Stomach (tissue), 9 donors: ENCODE measurements around the gene LSM7. TPM values are rescaled to one million over a fixed set of nuclear protein-coding genes. Genes with fewer than 3 reads are reported as not detected.
A peak's percentile ranks its signal among the peaks of the same experiment; 100 is the strongest.

Experiments
- DNase-seq, 2 donors: peaks; one replicate each; pipeline versions ENCODE4 v3.0.0 to v3.0.0-alpha.2; 2013 to 2019
- H3K27ac ChIP-seq, 5 donors: fragments of 200-600 bp in 4 of 5; sonication (generic) in 4 of 5; one replicate each; pipeline ENCODE4 v1.5.1; 2013 to 2019; ENCODE audit warnings: mild to moderate bottlenecking in 1 of 5, moderate library complexity in 1 of 5
- H3K27me3 ChIP-seq, 3 donors: fragments of 200-600 bp; sonication (generic); one replicate each; pipeline ENCODE4 v1.5.1; 2017 to 2019; ENCODE audit warnings: mixed run types in 1 of 3
- H3K36me3 ChIP-seq, 4 donors: fragments of 200-600 bp; sonication (generic); 1 replicate in 3 of 4; 2 replicates in 1 of 4; pipeline ENCODE4 v1.5.1; 2016 to 2019
- H3K4me1 ChIP-seq, 4 donors: fragments of 200-600 bp; sonication (generic); one replicate each; pipeline ENCODE4 v1.5.1; 2016 to 2019
- H3K4me3 ChIP-seq, 4 donors: fragments of 200-600 bp; sonication (generic) in 3 of 4; one replicate each; pipeline ENCODE4 v1.5.1; 2016 to 2019; ENCODE audit warnings: mild to moderate bottlenecking in 1 of 4
- H3K9me3 ChIP-seq, 4 donors: fragments of 200-600 bp; sonication (generic); one replicate each; pipeline ENCODE4 v1.5.1; 2016 to 2019
- CTCF ChIP-seq, 7 experiments: fragments of 450-650 bp in 4 of 7; fragments of 200-600 bp in 3 of 7; sonication (generic) in 3 of 7; IDR thresholded peaks; one replicate each; pipeline ENCODE4 v1.5.1; 2016 to 2019; ENCODE audit warnings: antibody characterized with exemption in 7 of 7, control low read depth in 2 of 7, mild to moderate bottlenecking in 1 of 7
- EP300 ChIP-seq: sonication (generic); formaldehyde crosslinking; IDR thresholded peaks from one replicate; pipeline ENCODE4 v1.6.1; 2017; ENCODE audit warnings: antibody characterized with exemption
- POLR2A ChIP-seq, 4 donors: fragments of 450-650 bp; IDR thresholded peaks; one replicate each; pipeline ENCODE4 v1.6.1; 2016; ENCODE audit warnings: antibody characterized with exemption in 4 of 4, control low read depth in 2 of 4, mild to moderate bottlenecking in 1 of 4, moderate library complexity in 1 of 4
- POLR2AphosphoS5 ChIP-seq, 3 donors: sonication (generic); formaldehyde crosslinking; IDR thresholded peaks; one replicate each; pipeline ENCODE4 v1.6.1; 2016; ENCODE audit warnings: antibody characterized with exemption in 3 of 3
- WGBS, 5 donors: extraction: QIAGEN DNeasy Blood & Tissue Kit in 3 of 5; methylation state at CpG; one replicate each; pipeline versions ENCODE4 v1.1.5 to v1.1.7; 2013 to 2018; 5-methylcytosine and 5-hydroxymethylcytosine counted together
- intact Hi-C: fragments of 100-400 bp; cut with DNase I; formaldehyde crosslinking; loops from one replicate; pipeline ENCODE4 v1.15.1; 2023; ENCODE audit warnings: low total_unique reads
- polyA plus RNA-seq, 3 donors: library from polyadenylated mRNA; stranded (reverse); fragments of 200-250 nt; gene quantifications; one replicate each; pipeline ENCODE4 v1.2.3, GENCODE V29; 2013
- total RNA-seq, 5 donors: library from RNA; depleted of rRNA; stranded (reverse); fragments of >200 nt; gene quantifications; one replicate each; pipeline versions ENCODE4 v1.1.0 to v1.2.3, GENCODE V29; 2014 to 2016
- donor health status: healthy with polysubstance abuse.
- donor health status: Bipolar disorder and iron deficiency.
- donor health status: healthy.

Gene LSM7
- total and polyA plus RNA-seq, 8 donors: 9.8 to 332 (median 87.5) TPM

- Histone ChIP-seq H3K36me3 (peaks cover 0 to 3% (median under 1%) of the 10 kb centered on the region in 4 donors), H3K27me3 (peaks cover 0 to 27% (median 15%) of the 10 kb centered on the region in 3 donors), H3K9me3 (peaks cover 0 to 13% (median 8%) of the 10 kb centered on the region in 4 donors), H3K4me3 (no peak overlapping the region), H3K4me1 (peaks cover 0 to 5% (median 3%) of the 10 kb centered on the region in 4 donors), H3K27ac (no peak overlapping the region)
- 28 to 34% (median 33%) methylated on average over 19 to 22 of the region's 22 CpGs for WGBS, 5 donors
- TF ChIP-seq EP300: no peak
- TF ChIP-seq POLR2AphosphoS5 (IDR thresholded peaks at IDR 0.05): peak in 1 of 3 donors; percentile 51
- peak in 3 of 7 experiments; percentile 16 to 62 (median 46) for TF ChIP-seq CTCF (IDR thresholded peaks at IDR 0.05)
- peak; percentile 65 to 81 for DNase-seq
- intact Hi-C loops: no loop called here
These were observed 12.5 kb downstream of the LSM7 start for GRCh38 chr19:2315818-2316353.

DNA sequence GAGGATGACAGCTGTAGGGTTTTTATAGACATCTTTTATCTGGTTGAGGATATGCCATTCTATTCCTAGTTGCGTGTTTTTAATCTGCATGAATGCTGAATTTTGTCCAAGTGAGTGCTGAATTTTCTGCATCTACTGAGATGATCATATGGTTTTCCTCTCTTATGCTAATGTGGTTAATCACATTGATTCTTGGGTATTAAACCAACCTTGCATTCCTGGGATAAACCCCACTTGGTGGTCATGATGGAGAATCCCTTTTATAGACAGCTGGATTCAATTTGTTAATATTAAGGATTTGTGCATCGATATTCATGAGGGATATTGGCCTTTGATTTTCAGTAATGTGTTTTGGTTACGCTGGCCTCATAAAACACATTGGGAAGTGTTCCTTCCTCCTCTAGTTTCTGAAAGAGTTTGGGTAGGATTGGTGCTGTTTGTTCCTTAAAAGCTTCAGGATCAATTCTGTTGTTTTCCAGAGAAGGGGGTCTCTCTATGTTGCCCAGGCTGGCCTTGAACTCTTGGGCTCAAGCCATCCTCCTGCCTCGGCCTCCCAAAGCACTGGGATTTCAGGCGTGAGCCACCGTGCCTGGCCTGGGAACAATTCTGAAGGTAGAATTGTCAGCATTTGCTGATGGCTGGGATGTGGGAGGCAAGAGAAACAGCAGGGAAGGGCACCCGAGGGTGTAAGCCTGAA is 13.1 kb downstream of the LSM7 start:
- WGBS, 5 donors: 78 to 86% (median 82%) methylated on average over 7 of the region's 7 CpGs
- H3K27me3 ChIP-seq: peaks cover 0 to 34% (median 19%) of the 10 kb centered on the region in 3 donors
- intact Hi-C loops: no loop called here

DNA sequence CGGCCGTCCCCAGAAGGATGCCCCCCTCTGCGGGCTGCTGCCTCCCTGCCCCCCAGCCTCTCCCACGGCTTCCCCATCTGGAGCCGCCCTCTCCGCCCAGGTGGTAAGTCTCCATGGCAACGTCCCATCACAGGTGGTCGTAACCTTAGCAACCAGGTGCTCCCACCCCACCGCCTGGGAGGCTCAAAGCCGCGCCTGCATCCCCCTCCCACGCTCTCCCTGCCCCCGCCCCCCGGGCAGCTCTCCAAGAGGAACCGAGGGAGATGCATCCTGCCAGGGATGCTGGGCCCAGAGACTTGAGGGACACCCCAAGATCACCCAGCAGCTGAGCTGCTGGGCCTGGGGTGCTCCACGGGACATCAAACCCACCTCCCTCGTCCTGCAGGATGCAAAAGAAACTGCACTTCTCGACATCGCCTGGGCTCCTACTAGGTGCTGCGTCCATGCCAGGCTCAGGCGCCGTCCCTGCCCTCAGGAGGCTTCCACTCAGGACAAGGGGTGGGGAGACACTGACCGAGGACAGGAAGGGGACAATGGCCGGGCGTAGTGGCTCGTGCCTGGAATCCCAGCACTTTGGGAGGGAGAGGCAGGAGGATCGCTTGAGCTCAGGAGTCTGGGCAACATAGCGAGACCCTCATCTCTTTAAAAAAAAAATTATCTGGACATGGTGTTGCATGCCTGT is 15.4 kb downstream of the LSM7 start:
- H3K36me3 ChIP-seq: no peaks in the 10 kb centered on the region
- H3K9me3 ChIP-seq: peaks cover 0 to 13% (median 8%) of the 10 kb centered on the region in 4 donors
- TF ChIP-seq CTCF (IDR thresholded peaks at IDR 0.05): no peak
- TF ChIP-seq POLR2AphosphoS5 (IDR thresholded peaks at IDR 0.05): no peak
- TF ChIP-seq EP300: no peak
- no peak for TF ChIP-seq POLR2A (IDR thresholded peaks at IDR 0.05)
- H3K27me3 ChIP-seq: peaks cover 0 to 56% (median 39%) of the 10 kb centered on the region in 3 donors
- no peak overlapping the region for H3K27ac ChIP-seq
- H3K4me3 ChIP-seq: no peak overlapping the region
- intact Hi-C loops: no loop called here
- peaks cover 0 to 11% (median 5%) of the 10 kb centered on the region in 4 donors for H3K4me1 ChIP-seq
- WGBS, 5 donors: 37 to 81% (median 40%) methylated on average over 12 to 28 of the region's 28 CpGs
- DNase-seq: no peak

More for the DNA sequence above, 13.1 kb downstream of the LSM7 start:
- Histone ChIP-seq H3K4me1 (peaks cover 0 to 5% (median 3%) of the 10 kb centered on the region in 4 donors), H3K27ac (no peak overlapping the region), H3K4me3 (no peak overlapping the region), H3K9me3 (peaks cover 0 to 13% (median 8%) of the 10 kb centered on the region in 4 donors), H3K36me3 (no peaks in the 10 kb centered on the region)
- no peak for TF ChIP-seq CTCF (IDR thresholded peaks at IDR 0.05)
- no peak for TF ChIP-seq POLR2AphosphoS5 (IDR thresholded peaks at IDR 0.05)
- no peak for TF ChIP-seq POLR2A (IDR thresholded peaks at IDR 0.05)
- TF ChIP-seq EP300: no peak
- no peak for DNase-seq

- no peak for DNase-seq
- Histone ChIP-seq H3K27me3 (peaks cover 7 to 74% (median 57%) of the 10 kb centered on the region in 3 donors), H3K4me3 (no peak overlapping the region), H3K4me1 (peaks cover 0 to 16% (median 10%) of the 10 kb centered on the region in 4 donors), H3K27ac (no peak overlapping the region), H3K36me3 (no peaks in the 10 kb centered on the region), H3K9me3 (peaks cover 0 to 13% (median 8%) of the 10 kb centered on the region in 4 donors)
- WGBS, 5 donors: 81 to 92% (median 90%) methylated on average over 4 of the region's 4 CpGs
- intact Hi-C loops: no loop called here
- TF ChIP-seq CTCF (IDR thresholded peaks at IDR 0.05) (no peak), POLR2AphosphoS5 (IDR thresholded peaks at IDR 0.05) (no peak), POLR2A (IDR thresholded peaks at IDR 0.05) (no peak)
These were observed 17.3 kb downstream of the LSM7 start for GRCh38 chr19:2311093-2311492.
